ENCODE data around the gene NXN. TPM values are rescaled to one million over a fixed set of nuclear protein-coding genes. Genes with fewer than 3 reads are reported as not detected.
A peak's percentile ranks its signal among the peaks of the same experiment; 100 is the strongest.

NXN gene
- total RNA-seq, 1 experiment from 2014 or later = 57.3 TPM

DNA sequence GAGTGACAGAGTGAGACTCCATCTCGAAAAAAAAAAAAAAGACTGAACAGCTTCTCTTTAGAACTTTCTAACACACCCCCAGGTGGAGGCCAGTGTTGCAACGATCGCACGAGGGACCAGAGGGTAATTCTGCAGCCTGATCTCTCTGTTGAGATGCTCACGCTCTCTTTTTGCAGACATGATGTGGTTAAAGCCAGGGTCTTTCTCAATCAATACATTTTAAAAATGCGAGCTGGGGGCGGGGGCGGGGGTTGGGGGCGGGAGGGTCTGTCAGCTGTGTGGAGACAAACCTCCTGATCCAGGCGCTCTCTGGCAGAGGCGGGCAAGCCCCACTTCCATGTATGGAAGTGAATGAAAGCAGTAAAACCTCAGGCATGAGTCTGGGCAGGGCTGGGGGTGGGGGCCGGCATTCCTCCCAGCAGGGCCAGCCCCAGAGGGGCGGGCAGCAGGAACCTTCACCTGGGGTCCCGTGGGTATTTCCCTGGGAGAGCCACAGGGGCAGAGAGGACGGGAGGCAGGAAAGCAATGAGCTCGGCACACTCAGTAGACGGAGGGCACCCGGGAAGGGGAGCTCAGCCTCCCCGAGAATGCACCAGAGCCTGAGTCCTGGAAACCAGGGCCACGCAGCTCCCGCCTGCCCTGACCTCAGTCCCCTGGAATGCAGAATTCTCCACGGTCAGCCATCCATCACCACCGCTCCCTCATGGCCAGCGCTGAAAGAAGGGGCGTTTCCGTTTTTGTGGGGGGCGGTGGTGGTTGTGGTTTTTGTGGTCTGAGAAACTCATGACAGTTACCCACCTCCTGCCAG is 28.0 kb downstream of the NXN start:
- TF ChIP-seq, protein P1, sequence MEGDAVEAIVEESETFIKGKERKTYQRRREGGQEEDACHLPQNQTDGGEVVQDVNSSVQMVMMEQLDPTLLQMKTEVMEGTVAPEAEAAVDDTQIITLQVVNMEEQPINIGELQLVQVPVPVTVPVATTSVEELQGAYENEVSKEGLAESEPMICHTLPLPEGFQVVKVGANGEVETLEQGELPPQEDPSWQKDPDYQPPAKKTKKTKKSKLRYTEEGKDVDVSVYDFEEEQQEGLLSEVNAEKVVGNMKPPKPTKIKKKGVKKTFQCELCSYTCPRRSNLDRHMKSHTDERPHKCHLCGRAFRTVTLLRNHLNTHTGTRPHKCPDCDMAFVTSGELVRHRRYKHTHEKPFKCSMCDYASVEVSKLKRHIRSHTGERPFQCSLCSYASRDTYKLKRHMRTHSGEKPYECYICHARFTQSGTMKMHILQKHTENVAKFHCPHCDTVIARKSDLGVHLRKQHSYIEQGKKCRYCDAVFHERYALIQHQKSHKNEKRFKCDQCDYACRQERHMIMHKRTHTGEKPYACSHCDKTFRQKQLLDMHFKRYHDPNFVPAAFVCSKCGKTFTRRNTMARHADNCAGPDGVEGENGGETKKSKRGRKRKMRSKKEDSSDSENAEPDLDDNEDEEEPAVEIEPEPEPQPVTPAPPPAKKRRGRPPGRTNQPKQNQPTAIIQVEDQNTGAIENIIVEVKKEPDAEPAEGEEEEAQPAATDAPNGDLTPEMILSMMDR (IDR thresholded peaks at IDR 0.05; ENCODE audit: unreplicated experiment) = no peak
- intact Hi-C loops (cut with micrococcal nuclease) = loop anchor here (1.0 kb wide), 1 partner anchor 72 kb away; no protein-coding TSS in a partner anchor
- H3K27ac Mint-ChIP-seq (ENCODE audit: low read depth, unreplicated experiment) = peak overlapping the region; percentile 42
- CTCF ChIA-PET = interaction anchor here (0.6 to 1.5 kb wide), 5 partner anchors 22 to 1723 kb away, joined by 3 to 6 read pairs (median 3); no protein-coding TSS in a partner anchor
- POLR2A ChIA-PET = interaction anchor here (0.8 to 1.9 kb wide), 6 partner anchors 14 to 27 kb away, joined by 3 to 14 read pairs (median 6); no protein-coding TSS in a partner anchor
- peak overlapping the region; percentile 40 for H3K4me3 Mint-ChIP-seq (ENCODE audit: unreplicated experiment)
- no TSS peak for BruUV-seq (replicated peaks)
- peaks cover 6% of the 10 kb centered on the region for H3K4me1 Mint-ChIP-seq (ENCODE audit: insufficient read depth, unreplicated experiment)
- H3K27me3 Mint-ChIP-seq (ENCODE audit: insufficient read depth, unreplicated experiment) = no peaks in the 10 kb centered on the region
- H3K9me3 Mint-ChIP-seq (ENCODE audit: unreplicated experiment) = no peaks in the 10 kb centered on the region
- H3K36me3 Mint-ChIP-seq (ENCODE audit: insufficient read depth, unreplicated experiment) = peaks cover 13% of the 10 kb centered on the region
- DNase-seq (ENCODE audit: unreplicated experiment) = peak; percentile 31

DNA sequence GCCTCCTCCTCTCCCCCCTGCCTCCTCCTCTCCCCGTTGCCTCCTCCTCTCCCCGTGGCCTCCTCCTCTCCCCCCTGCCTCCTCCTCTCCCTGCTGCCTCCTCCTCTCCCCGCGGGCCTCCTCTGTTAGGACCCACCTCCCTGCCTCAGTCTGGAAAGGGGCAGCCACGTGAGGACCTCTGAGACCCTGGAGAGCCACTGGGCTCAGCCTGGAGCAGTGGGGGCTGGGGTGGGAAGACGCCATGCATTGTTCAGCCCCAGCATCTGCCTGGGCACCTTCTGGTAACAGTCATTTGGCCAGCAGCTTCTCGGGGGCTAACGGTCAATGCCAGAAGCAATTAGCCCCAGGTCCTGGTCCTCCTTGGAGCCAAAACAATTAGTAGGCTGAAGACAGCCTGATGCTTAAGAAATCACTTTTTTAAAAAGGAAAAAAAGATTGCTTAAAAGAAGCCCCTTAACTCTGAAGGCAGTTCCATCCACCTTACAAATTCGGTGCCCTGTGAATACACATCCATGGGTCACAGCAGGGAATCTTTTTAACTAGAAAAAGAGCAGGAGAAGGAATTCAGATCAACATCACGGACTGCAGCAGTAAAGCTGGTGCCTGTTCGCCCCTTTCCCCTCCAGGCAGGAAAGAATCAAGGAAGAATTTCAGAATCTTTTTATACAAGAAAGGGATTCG is 29.8 kb downstream of the NXN start:
- no TSS peak for BruUV-seq (replicated peaks)
- TF ChIP-seq, protein P1 (IDR thresholded peaks at IDR 0.05; ENCODE audit: unreplicated experiment) = no peak
- DNase-seq (ENCODE audit: unreplicated experiment) = no peak
- CTCF ChIA-PET = interaction anchor here (0.5 to 1.4 kb wide), 4 partner anchors 15 to 70 kb away, joined by 3 to 4 read pairs (median 3); no protein-coding TSS in a partner anchor
- H3K4me1 Mint-ChIP-seq (ENCODE audit: insufficient read depth, unreplicated experiment) = peaks cover 6% of the 10 kb centered on the region
- no peaks in the 10 kb centered on the region for H3K9me3 Mint-ChIP-seq (ENCODE audit: unreplicated experiment)
- H3K4me3 Mint-ChIP-seq (ENCODE audit: unreplicated experiment) = no peak overlapping the region
- no peaks in the 10 kb centered on the region for H3K27me3 Mint-ChIP-seq (ENCODE audit: insufficient read depth, unreplicated experiment)
- POLR2A ChIA-PET = no interaction called here
- H3K36me3 Mint-ChIP-seq (ENCODE audit: insufficient read depth, unreplicated experiment) = peaks cover 6% of the 10 kb centered on the region
- H3K27ac Mint-ChIP-seq (ENCODE audit: low read depth, unreplicated experiment) = no peak overlapping the region
- intact Hi-C loops (cut with micrococcal nuclease) = no loop called here

DNA sequence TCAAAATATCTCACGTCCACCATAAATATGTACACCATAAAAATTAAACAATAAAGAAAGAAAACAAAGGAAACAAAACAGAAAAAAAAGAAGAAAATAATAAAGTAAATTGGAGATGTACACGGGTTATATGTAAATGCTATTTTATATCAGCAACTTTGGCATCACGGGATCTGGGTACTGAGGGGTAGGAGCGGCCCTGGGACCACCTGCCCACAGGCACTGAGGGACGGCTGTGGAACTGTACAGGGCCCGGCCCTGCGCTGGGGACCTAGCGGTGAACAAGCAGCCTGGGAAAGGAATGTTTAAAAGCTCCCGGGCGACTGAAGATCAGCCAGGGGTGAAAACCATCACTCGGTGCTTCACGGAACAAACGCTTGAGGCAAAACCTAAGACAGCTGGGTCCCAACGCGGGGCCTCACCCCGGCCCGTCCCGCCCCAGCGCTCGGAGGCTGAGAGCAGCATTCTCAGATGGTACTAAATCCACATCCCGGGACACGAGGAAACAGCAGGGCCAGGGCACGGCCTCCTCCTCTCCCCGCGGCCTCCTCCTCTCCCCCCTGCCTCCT is 31.2 kb downstream of the NXN start:
- BruUV-seq (replicated peaks) = no TSS peak
- intact Hi-C loops (cut with micrococcal nuclease) = no loop called here
- ChIA-PET POLR2A (no interaction called here), CTCF (no interaction called here)
- TF ChIP-seq, protein P1 (IDR thresholded peaks at IDR 0.05; ENCODE audit: unreplicated experiment) = no peak
- no peak overlapping the region for H3K4me3 Mint-ChIP-seq (ENCODE audit: unreplicated experiment)
- H3K27me3 Mint-ChIP-seq (ENCODE audit: insufficient read depth, unreplicated experiment) = no peaks in the 10 kb centered on the region
- no peak for DNase-seq (ENCODE audit: unreplicated experiment)
- no peaks in the 10 kb centered on the region for H3K9me3 Mint-ChIP-seq (ENCODE audit: unreplicated experiment)
- no peak overlapping the region for H3K27ac Mint-ChIP-seq (ENCODE audit: low read depth, unreplicated experiment)
- peaks cover 6% of the 10 kb centered on the region for H3K36me3 Mint-ChIP-seq (ENCODE audit: insufficient read depth, unreplicated experiment)
- peaks cover 6% of the 10 kb centered on the region for H3K4me1 Mint-ChIP-seq (ENCODE audit: insufficient read depth, unreplicated experiment)
